ENCODE results near the gene LYSET. TPM values are rescaled to one million over a fixed set of nuclear protein-coding genes. Genes with fewer than 3 reads are reported as not detected.
A peak's percentile ranks its signal among the peaks of the same experiment; 100 is the strongest.

LYSET gene
- total and polyA plus RNA-seq, 9 of the 15 experiments (the other 6 are each of a cell fraction or from before 2014, with no cell fraction given), result 7.6 to 36.6 (median 15.9) TPM

GRCh38 chr14:93185349-93185720, 218 bp downstream of the LYSET start:
- Histone ChIP-seq H3K27ac (ENCODE audit: extremely low read depth, low read depth, low read length) (peak overlapping the region; percentile 85; the same call in 2 of the 3 replicates), H3K4me1 (replicated peaks in 1 of 2; ENCODE audit: control insufficient read depth in 2 of 2, insufficient read depth in 2 of 2, low read length in 2 of 2) (peaks cover 6 to 15% of the 10 kb centered on the region in 2 experiments; a peak in 3 of 5 replicates), H4K20me1 (replicated peaks; ENCODE audit: control insufficient read depth, insufficient read depth, low read length) (no peaks in the 10 kb centered on the region), H3K27me3 (ENCODE audit: control insufficient read depth in 2 of 2, insufficient read depth in 2 of 2, low read length in 2 of 2) (no peaks in the 10 kb centered on the region), H2AFZ (ENCODE audit: low read depth, low read length) (peak overlapping the region; percentile 76; the same call in 1 of the 2 replicates), H3K79me2 (ENCODE audit: control insufficient read depth, insufficient read depth, low read length) (peaks cover 16% of the 10 kb centered on the region), H3K4me2 (ENCODE audit: insufficient read depth, low read length) (peak overlapping the region; percentile 90), H3K9ac (ENCODE audit: insufficient read depth in 1 of 2, low read depth in 2 of 2, low read length in 2 of 2) (peak overlapping the region; percentile 72 to 90), H3K36me3 (ENCODE audit: control insufficient read depth, insufficient read depth, low read length) (peaks cover 22% of the 10 kb centered on the region; the same call in 1 of the 3 replicates), H3K4me3 (peak overlapping the region; percentile 88), H3K9me3 (replicated peaks; ENCODE audit: control insufficient read depth, insufficient read depth, low read depth, low read length) (no peaks in the 10 kb centered on the region), H3K9me1 (ENCODE audit: control insufficient read depth, insufficient read depth, low read length) (no peaks in the 10 kb centered on the region)
- DNase-seq (ENCODE audit: extremely low read depth in 1 of 4, low spot score in 3 of 4) (no peak), FAIRE-seq (peak; percentile 11), ATAC-seq (no peak)
- intact Hi-C loops (cut with micrococcal nuclease), result no loop called here
- ChIA-PET POLR2A (interaction anchor here (0.6 to 1.1 kb wide), 5 partner anchors 21 to 1200 kb away, joined by 3 read pairs; partner anchors contain the start of gene GOLGA5), CTCF (ENCODE audit: low intra/inter-chr PET ratio) (interaction anchor here (0.6 kb wide), 1 partner anchor 73 kb away, joined by 3 read pairs; no protein-coding TSS in a partner anchor)
- in situ Hi-C loops (cut with MboI), result no loop called here
- TF ChIP-seq CXXC5 (CRISPR knock-in tag; IDR thresholded peaks at IDR 0.05) (0 out of 2 replicates have a peak, but pooled peaks have one; percentile 5), ZSCAN32 (CRISPR knock-in tag; IDR thresholded peaks at IDR 0.05) (no peak), HDAC1 (IDR thresholded peaks at IDR 0.05) (peak in 1 of 2 experiments; percentile 42; a peak in 1 of 4 replicates), FOXO4 (CRISPR knock-in tag; IDR thresholded peaks at IDR 0.05) (no peak), ZBTB7A (IDR thresholded peaks at IDR 0.05; ENCODE audit: borderline replicate concordance, control insufficient read depth, low read depth, low read length) (no peak), HDAC2 (IDR thresholded peaks at IDR 0.05) (peak; percentile 55), ZNF699 (CRISPR knock-in tag; IDR thresholded peaks at IDR 0.05; ENCODE audit: insufficient replicate concordance) (no peak), ZNF408 (CRISPR knock-in tag; IDR thresholded peaks at IDR 0.05; ENCODE audit: low read depth) (no peak), STAT5A (IDR thresholded peaks at IDR 0.05; ENCODE audit: borderline replicate concordance, low read length) (no peak), KDM1A (IDR thresholded peaks at IDR 0.05) (peak; percentile 82 to 84), PHF21A (IDR thresholded peaks at IDR 0.05; ENCODE audit: borderline replicate concordance, low read depth) (peak; percentile 98)
- TF ChIP-seq, protein P1, sequence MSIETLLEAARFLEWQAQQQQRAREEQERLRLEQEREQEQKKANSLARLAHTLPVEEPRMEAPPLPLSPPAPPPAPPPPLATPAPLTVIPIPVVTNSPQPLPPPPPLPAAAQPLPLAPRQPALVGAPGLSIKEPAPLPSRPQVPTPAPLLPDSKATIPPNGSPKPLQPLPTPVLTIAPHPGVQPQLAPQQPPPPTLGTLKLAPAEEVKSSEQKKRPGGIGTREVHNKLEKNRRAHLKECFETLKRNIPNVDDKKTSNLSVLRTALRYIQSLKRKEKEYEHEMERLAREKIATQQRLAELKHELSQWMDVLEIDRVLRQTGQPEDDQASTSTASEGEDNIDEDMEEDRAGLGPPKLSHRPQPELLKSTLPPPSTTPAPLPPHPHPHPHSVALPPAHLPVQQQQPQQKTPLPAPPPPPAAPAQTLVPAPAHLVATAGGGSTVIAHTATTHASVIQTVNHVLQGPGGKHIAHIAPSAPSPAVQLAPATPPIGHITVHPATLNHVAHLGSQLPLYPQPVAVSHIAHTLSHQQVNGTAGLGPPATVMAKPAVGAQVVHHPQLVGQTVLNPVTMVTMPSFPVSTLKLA (conservative IDR thresholded peaks at IDR 0.05), result peak in 1 of 2 experiments; percentile 37; a peak in 1 of 4 replicates
- no TSS peak for BruUV-seq (replicated peaks)
- 2% methylated on average over 10 of the region's 10 CpGs for WGBS (ENCODE audit: insufficient coverage, low coverage, missing lambda C conversion rate)

All from K562 (cell line).